22Rv1 (cell line): ENCODE measurements around the gene LRRTM4.
"Not testable (repeated sequence)": the region's sequence is repeated elsewhere in the genome, so short reads cannot be mapped to it uniquely, and the experiment has no call there.

ENCODE experiments used
- ZFX ChIP-seq: fragments of 450-650 bp; IDR thresholded peaks from 2 replicates; pipeline ENCODE4 v1.6.1; 2017; ENCODE audit warnings: antibody characterized with exemption, borderline replicate concordance
- TF ChIP-seq, protein P1 (sequence below): fragments of 450-650 bp; IDR thresholded peaks from 2 replicates; pipeline ENCODE4 v1.5.1; 2017; ENCODE audit warnings: mild to moderate bottlenecking

DNA sequence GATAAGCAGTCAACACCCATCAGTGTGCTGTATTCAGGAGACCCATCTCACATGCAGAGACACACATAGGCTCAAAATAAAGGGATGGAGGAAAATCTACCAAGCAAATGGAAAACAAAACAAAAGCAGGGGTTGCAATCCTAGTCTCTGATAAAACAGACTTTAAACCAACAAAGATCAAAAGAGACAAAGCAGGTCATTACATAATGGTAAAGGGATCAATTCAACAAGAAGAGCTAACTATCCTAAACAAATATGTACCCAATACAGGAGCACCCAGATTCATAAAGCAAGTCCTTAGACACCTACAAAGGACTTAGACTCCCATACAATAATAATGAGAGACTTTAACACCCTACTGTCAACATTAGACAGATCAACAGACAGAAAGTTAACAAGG lies 358.2 kb downstream of the LRRTM4 start:
- TF ChIP-seq, protein P1, sequence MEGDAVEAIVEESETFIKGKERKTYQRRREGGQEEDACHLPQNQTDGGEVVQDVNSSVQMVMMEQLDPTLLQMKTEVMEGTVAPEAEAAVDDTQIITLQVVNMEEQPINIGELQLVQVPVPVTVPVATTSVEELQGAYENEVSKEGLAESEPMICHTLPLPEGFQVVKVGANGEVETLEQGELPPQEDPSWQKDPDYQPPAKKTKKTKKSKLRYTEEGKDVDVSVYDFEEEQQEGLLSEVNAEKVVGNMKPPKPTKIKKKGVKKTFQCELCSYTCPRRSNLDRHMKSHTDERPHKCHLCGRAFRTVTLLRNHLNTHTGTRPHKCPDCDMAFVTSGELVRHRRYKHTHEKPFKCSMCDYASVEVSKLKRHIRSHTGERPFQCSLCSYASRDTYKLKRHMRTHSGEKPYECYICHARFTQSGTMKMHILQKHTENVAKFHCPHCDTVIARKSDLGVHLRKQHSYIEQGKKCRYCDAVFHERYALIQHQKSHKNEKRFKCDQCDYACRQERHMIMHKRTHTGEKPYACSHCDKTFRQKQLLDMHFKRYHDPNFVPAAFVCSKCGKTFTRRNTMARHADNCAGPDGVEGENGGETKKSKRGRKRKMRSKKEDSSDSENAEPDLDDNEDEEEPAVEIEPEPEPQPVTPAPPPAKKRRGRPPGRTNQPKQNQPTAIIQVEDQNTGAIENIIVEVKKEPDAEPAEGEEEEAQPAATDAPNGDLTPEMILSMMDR: not testable (repeated sequence)
- TF ChIP-seq ZFX: not testable (repeated sequence)
